Fibroblast of lung (primary cell): ENCODE measurements around the gene DDX23. TPM values are rescaled to one million over a fixed set of nuclear protein-coding genes. Genes with fewer than 3 reads are reported as not detected.
"Not testable (repeated sequence)": the region's sequence is repeated elsewhere in the genome, so short reads cannot be mapped to it uniquely, and the experiment has no call there.

Source experiments
- DNase-seq, 2 donors: peaks; one replicate each; pipeline versions ENCODE4 v3.0.0 to v3.0.0-alpha.2; 2010; ENCODE audit warnings: low read depth in 2 of 2
- H2AFZ ChIP-seq: 2 replicates; pipeline ENCODE4 v1.5.1; 2012; ENCODE audit warnings: low read length, control low read depth, inconsistent platforms
- H3K27ac ChIP-seq: 2 replicates; pipeline ENCODE4 v1.5.1; 2011; ENCODE audit warnings: low read length, control low read depth; ENCODE audit not compliant: insufficient read depth
- H3K27me3 ChIP-seq: 2 replicates; pipeline ENCODE4 v1.5.1; 2011; ENCODE audit warnings: mild to moderate bottlenecking, low read length; ENCODE audit not compliant: control insufficient read depth, insufficient read depth
- H3K36me3 ChIP-seq: 2 replicates; pipeline ENCODE4 v1.5.1; 2011; ENCODE audit warnings: low read length; ENCODE audit not compliant: control insufficient read depth, insufficient read depth
- H3K4me1 ChIP-seq: 2 replicates; pipeline ENCODE4 v1.5.1; 2011; ENCODE audit warnings: low read length; ENCODE audit not compliant: control insufficient read depth, insufficient read depth; ENCODE audit errors: extremely low read depth
- H3K4me2 ChIP-seq: 2 replicates; pipeline ENCODE4 v1.5.1; 2011; ENCODE audit warnings: low read length, control low read depth; ENCODE audit not compliant: insufficient read depth; ENCODE audit errors: extremely low read depth
- H3K4me3 ChIP-seq, 4 experiments: fragments of 200-600 bp in 1 of 4; sonication (generic) in 1 of 4; replicated peaks in 1 of 4; 2 replicates each; pipeline ENCODE4 v1.5.1; 2011 to 2016; ENCODE audit warnings: low read length in 4 of 4, low read depth in 3 of 4, mild to moderate bottlenecking in 3 of 4, control low read depth in 2 of 4, inconsistent platforms in 1 of 4, mixed read lengths in 1 of 4; ENCODE audit not compliant: insufficient read depth in 1 of 4; ENCODE audit errors: control extremely low read depth in 1 of 4
- H3K79me2 ChIP-seq: 2 replicates; pipeline ENCODE4 v1.5.1; 2012; ENCODE audit warnings: mild to moderate bottlenecking, low read length, inconsistent platforms; ENCODE audit not compliant: control insufficient read depth, insufficient read depth
- H3K9ac ChIP-seq: 2 replicates; pipeline ENCODE4 v1.5.1; 2011; ENCODE audit warnings: mild to moderate bottlenecking, low read length, control low read depth; ENCODE audit not compliant: insufficient read depth
- H3K9me3 ChIP-seq: 2 replicates; pipeline ENCODE4 v1.5.1; 2012; ENCODE audit warnings: low read depth, low read length; ENCODE audit not compliant: control insufficient read depth, insufficient read depth
- H4K20me1 ChIP-seq: 2 replicates; pipeline ENCODE4 v1.5.1; 2011; ENCODE audit warnings: low read length; ENCODE audit not compliant: control insufficient read depth, insufficient read depth; ENCODE audit errors: extremely low read depth
- CTCF ChIP-seq, 2 donors: IDR thresholded peaks in 1 of 2; conservative IDR thresholded peaks in 1 of 2; 1 replicate in 1 of 2; 2 replicates in 1 of 2; pipeline ENCODE4 v1.5.1; 2011 to 2012; ENCODE audit warnings: low read length in 2 of 2, control low read depth in 1 of 2, inconsistent platforms in 1 of 2, low read depth in 1 of 2, mild to moderate bottlenecking in 1 of 2
- EZH2 ChIP-seq: IDR thresholded peaks from 2 replicates; pipeline ENCODE4 v1.5.1; 2012; ENCODE audit warnings: low read length, control low read depth, mild to moderate bottlenecking; ENCODE audit errors: missing control alignments
- polyA plus RNA-seq, 2 donors: library from polyadenylated mRNA; depleted of rRNA in 1 of 2; stranded (reverse) in 1 of 2; unstranded in 1 of 2; fragments of >200 nt; gene quantifications; 2 replicates each; pipeline ENCODE4 v1.2.1, GENCODE V29; 2011 to 2012; ENCODE audit warnings: missing spikeins in 1 of 2
- total RNA-seq: library from RNA; depleted of rRNA; stranded (reverse); fragments of >200 nt; gene quantifications from 2 replicates; pipeline ENCODE4 v1.2.1, GENCODE V29; 2014

Gene DDX23
- total and polyA plus RNA-seq, 2 donors (not counting 1 experiment from before 2014, with no cell fraction given): 48.6 to 62.4 TPM

GRCh38 chr12:48858043-48858442, 6.1 kb upstream of the DDX23 start:
- Histone ChIP-seq H3K4me3 (no peak overlapping the region), H3K79me2 (no peaks in the 10 kb centered on the region), H3K4me2 (no peak overlapping the region), H2AFZ (no peak overlapping the region), H3K9me3 (no peaks in the 10 kb centered on the region), H3K27ac (no peak overlapping the region), H3K9ac (no peak overlapping the region), H3K36me3 (no peaks in the 10 kb centered on the region), H4K20me1 (no peaks in the 10 kb centered on the region), H3K4me1 (no peaks in the 10 kb centered on the region), H3K27me3 (peaks cover 13% of the 10 kb centered on the region)
- no peak for DNase-seq
- TF ChIP-seq EZH2 (no peak), CTCF (conservative IDR thresholded peaks at IDR 0.05 in 1 of 2, IDR thresholded peaks at IDR 0.05 in 1 of 2; ENCODE audit: low read depth in 1 of 2, low read length in 2 of 2) (no peak)

DNA sequence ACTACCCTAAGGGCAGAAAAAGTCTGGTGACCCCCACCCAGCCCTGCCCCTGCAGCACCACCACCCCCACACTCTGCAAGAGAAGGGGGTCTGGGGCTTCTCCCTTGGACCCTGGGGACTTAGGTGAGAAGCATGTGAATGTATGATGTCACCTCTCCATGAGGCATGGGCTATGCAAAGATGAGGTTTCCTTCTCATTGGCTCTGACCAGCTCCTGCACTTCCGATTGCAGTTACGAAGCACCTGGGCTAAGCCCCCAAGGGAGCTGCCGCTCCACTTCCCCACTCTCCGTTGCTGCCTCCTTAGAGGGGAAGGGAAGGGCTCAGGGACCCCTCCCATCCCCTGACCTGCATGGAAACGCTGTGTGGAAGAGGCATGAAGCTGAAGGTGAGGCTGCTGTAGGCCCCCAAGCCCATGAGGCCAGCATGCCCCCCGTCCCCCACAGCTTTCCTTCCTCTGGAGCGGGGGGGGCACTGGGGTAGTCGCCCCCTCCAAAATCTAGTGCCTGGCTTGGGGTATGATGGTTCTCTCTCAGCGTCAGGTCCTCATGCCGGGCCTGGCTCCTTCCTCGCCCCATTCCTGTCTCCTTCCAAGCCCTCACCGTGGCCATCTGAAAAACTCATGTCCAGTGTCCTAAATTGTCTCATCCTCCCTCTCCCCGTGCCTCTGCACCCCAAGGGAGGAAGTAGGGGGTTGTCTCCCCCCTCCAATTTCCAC, 5.5 kb upstream of the DDX23 start:
- Histone ChIP-seq H3K79me2 (no peaks in the 10 kb centered on the region), H3K4me3 (no peak overlapping the region), H3K4me2 (no peak overlapping the region), H4K20me1 (no peaks in the 10 kb centered on the region), H3K9me3 (no peaks in the 10 kb centered on the region), H3K4me1 (peaks cover 5% of the 10 kb centered on the region), H3K27ac (no peak overlapping the region), H3K27me3 (peaks cover 7% of the 10 kb centered on the region), H3K9ac (no peak overlapping the region), H2AFZ (no peak overlapping the region), H3K36me3 (no peaks in the 10 kb centered on the region)
- no peak for DNase-seq
- TF ChIP-seq EZH2 (no peak), CTCF (conservative IDR thresholded peaks at IDR 0.05 in 1 of 2, IDR thresholded peaks at IDR 0.05 in 1 of 2; ENCODE audit: low read depth in 1 of 2, low read length in 2 of 2) (no peak)

GRCh38 chr12:48856379-48856778, 4.4 kb upstream of the DDX23 start:
- H3K27ac ChIP-seq: no peak overlapping the region
- no peak overlapping the region for H3K9ac ChIP-seq
- TF ChIP-seq EZH2 (no peak), CTCF (conservative IDR thresholded peaks at IDR 0.05 in 1 of 2, IDR thresholded peaks at IDR 0.05 in 1 of 2; ENCODE audit: low read depth in 1 of 2, low read length in 2 of 2) (no peak)
- H2AFZ ChIP-seq: no peak overlapping the region
- H4K20me1 ChIP-seq: no peaks in the 10 kb centered on the region
- peaks cover 6% of the 10 kb centered on the region for H3K27me3 ChIP-seq
- H3K9me3 ChIP-seq: no peaks in the 10 kb centered on the region
- H3K79me2 ChIP-seq: peaks cover 5% of the 10 kb centered on the region
- no peak overlapping the region for H3K4me2 ChIP-seq
- no peaks in the 10 kb centered on the region for H3K36me3 ChIP-seq
- DNase-seq: no peak
- H3K4me3 ChIP-seq: no peak overlapping the region
- peaks cover 5% of the 10 kb centered on the region for H3K4me1 ChIP-seq

DNA sequence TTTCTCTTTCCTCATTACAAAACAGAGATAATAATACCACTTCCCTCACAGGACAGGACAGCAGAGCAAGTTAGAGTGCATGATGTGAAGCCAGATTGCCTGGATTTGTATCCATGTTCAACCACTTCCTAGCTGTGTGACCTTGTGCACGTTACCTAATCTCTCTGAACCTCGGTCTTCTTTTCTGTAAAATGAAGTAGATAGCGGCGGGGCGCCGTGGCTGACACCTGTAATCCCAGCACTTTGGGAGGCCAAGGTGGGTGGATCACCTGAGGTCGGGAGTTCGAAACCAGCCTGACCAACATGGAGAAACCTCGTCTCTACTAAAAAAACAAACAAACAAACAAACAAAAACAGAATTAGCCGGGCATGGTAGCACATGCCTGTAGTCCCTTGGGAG, 3.0 kb upstream of the DDX23 start:
- not testable (repeated sequence) for H3K4me3 ChIP-seq, H3K9me3 ChIP-seq, H3K4me2 ChIP-seq, H4K20me1 ChIP-seq, H3K4me1 ChIP-seq, DNase-seq, H3K9ac ChIP-seq, H3K36me3 ChIP-seq, H3K27ac ChIP-seq, H2AFZ ChIP-seq, H3K27me3 ChIP-seq
- H3K79me2 ChIP-seq: peaks cover 20% of the 10 kb centered on the region
